Fibroblast of skin of back (primary cell): Measurements from ENCODE around the gene ADPRHL1.
"Not testable (repeated sequence)": the region's sequence is repeated elsewhere in the genome, so short reads cannot be mapped to it uniquely, and the experiment has no call there.

ENCODE experiments used
- DNase-seq: peaks from one replicate; pipeline ENCODE4 v3.0.0-alpha.2; 2013

Gene ADPRHL1

DNA sequence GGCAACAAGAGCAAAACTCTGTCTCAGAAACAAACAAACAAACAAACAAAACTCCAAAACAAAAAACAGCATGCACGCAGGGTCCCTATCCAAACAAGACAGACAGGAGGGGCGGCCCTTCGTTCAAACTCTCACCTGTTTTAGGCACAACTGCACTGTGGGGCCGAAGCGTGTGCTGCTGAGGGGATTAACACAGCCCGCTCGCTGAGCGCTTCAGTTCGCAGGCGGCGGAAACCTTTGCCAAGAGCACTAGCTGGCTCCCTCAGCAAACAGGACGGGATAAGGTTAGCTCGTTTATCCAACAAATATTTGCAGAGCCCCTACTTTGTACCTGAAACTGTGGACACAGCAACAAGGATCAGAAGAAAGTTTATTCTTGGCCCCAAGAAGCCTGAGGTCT, 1.6 kb upstream of the ADPRHL1 start:
- no peak for DNase-seq

DNA sequence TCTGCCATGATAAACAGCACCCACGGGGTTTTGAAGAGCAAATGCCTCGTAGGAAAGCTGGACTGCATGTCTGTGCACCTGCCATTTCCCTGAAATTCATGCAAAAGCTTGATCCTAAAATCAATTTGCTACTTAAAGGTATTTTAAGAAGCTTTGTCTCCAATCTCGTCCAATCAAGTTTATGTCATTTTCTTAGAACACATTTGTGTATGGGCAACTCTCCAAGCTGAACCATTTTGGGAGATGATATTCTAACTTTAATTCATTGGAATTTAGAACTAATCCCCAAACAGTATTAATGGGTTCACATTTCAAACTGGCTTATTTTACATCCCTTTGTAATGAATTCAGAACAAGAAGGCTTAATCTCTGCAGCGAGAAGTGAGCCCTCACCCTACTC, 822 bp downstream of the ADPRHL1 start:
- DNase-seq, result no peak

DNA sequence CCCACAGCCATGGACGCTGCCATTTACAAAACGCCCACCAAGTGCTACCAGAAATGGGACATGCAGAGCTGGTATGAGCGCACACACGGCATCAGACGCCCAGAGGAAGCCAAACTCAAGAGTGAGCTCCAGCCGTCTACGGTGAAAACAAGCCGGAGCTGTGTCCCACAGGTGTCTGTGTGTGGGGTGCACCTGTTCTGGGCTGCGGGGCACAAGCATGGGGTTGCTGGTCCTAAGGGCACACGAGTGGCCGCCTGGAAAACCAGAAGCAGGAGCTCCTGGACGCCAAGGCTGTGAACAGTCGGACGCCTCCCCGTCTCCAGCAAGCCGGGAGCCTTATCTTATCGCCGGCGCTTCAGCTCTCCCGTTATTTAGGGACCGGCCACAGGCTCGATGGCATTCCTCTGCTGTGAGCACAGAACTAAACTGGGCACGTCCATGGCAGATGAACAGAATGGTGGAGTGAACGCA, 1.3 kb downstream of the ADPRHL1 start:
- DNase-seq, result no peak

DNA sequence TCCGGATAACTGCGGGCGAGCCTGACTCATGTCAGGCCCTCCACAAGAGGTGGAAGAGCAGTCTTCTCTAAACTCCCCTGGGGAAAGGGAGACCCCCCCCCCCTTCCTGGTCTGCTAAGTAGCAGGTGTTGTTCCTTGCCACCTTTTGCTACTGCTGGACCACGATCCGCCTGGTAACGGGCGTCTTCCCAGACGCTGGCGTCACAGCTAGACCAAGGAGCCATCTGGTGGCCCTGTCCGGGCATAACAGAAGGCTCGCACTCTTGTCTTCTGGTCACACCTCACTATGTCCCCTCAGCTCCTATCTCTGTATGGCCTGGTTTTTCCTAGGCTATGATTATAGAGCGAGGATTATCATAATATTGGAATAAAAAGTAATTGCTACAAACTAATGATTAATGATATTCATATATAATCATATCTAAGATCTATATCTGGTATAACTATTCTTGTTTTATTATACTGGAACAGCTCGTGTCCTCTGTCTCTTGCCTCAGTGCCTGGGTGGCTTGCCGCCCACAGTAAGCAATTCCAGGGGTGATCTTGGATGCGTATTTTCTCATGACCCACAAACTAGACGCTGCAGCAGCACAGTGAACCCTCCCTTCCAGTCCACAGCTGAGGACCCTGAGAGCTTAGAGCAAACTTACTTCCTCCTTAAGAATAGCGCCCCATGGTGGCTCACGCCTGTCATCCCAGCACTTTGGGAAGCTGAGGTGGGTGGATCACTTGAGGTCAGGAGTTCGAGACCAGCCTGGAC, 2.2 kb downstream of the ADPRHL1 start:
- DNase-seq, result peak; percentile 29

DNA sequence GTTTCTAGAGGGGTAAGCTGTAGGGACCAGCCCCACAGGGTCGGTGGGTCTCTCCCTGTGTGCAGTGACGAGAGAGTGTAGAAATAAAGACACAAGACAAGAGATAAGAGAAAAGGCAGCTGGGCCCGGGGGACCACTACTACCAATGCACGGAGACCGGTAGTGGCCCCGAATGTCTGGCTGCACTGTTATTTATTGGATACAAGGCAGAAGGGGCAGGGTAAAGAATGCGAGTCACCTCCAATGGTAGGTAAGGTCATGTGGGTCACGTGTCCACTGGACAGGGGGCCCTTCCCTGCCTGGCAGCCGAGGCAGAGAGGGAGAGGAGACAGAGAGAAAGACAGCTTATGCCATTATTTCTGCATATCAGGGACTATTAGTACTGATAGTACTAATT, 2.9 kb downstream of the ADPRHL1 start:
- not testable (repeated sequence) for DNase-seq

DNA sequence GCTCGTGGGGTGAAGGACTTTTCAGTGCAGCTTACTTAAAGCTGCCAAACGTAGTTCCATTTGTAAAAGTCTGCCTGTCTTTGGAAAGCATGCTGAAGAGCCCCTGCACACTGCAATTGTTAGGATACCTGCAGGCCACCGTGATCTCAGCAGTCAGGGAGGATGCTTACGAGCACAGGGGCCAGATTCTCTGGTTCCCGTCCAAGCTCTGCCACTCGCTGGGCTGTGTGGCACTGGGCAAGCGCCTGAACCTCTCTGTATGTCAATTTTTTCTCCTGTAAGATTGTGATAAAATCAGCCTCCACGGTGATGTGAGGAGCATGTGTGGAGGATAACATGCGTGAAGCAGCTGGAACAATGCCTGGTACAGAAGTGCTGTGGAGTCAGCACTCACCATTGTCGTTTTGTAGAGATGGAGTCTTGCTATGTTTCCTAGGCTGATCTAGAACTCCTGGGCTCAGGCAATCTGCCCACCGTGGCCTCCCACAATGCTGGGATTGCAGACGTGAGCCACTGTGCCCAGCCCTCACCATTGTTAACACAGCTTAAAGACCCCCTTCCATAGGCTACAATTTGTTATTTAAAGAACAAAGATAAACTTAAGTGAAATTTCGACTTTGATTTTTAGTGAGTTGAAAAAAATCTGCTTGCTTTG, 3.5 kb downstream of the ADPRHL1 start:
- DNase-seq, result no peak

DNA sequence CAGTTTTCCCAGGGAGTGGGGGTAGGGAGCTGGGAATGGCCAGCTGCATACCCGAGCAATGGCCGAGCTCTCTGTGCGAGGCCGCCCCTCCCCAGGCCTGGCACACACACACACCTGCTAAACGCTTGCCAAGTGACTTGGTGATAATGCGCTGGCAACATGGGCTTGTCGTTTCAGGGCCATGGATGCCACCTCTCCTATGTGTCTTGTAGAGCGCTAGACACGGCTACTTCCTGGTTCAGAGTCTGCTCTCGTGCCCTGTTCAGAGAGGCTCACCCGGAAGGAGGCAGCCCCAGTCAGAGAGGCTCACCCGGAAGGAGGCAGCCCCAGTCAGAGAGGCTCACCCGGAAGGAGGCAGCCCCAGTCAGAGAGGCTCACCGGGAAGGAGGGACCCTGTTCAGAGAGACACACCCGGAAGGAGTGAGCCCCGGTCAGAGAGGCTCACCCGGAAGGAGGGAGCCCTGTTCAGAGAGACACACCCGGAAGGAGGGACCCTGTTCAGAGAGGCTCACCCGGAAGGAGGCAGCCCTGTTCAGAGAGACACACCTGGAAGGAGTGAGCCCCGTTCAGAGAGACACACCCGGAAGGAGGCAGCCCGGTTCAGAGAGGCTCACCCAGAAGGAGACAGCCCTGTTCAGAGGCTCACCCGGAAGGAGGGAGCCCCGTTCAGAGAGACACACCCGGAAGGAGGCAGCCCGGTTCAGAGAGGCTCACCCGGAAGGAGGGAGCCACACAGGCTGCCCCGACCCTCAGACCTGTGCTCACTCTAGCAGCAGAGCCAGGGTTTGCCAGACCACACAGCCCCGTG, 4.2 kb downstream of the ADPRHL1 start:
- no peak for DNase-seq

DNA sequence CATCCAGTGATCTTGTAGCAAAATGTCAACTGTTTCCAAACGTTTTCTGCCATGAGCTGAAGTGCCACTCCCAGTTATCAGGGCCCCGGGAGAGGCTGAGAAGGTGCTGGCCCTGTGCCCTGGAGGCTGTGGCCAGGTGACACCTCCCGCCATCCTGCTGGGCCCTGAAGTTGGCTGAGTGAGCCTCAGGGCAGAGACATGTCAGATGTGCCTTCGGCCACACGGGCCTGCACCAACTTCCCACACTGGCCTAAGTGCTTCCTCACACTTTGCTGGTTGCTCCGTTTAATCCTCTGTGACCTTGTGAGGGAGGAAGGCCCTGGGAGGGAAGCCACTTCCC, 4.8 kb downstream of the ADPRHL1 start:
- no peak for DNase-seq

DNA sequence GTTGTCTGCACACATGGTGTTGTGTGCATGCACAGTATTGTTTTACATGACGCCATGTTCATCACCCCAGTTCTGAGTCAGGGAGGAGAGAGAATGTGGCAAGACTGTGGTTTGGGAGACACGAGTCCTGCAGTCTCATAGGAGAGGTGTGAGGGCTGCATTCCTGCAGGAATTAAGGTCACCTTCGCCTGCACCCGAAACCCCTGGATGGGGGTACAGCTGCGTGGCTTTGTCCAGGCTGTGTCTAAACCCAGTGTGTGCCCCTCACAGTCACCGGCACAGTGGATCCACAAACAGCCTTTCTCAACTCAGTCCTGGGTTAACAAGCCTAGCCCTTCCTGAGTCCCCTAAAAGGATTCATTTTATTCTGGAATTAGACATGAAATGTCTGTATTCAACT, 5.7 kb downstream of the ADPRHL1 start:
- DNase-seq, result no peak

DNA sequence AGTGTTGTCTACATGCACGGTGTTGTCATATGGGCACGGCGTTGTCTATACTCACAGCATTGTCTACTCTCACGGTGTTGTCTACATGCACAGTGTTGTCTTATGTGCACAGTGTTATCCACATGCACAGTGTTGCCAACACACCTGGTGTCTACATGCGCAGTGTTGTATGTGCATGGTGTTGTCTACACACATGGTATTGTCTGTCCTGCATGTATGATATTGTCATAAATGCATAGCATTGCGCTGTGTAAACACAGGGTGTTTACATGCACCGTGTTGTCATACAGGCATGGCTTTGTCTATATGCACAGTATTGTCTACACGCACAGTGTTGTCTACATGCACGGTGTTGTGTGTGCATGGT, 6.8 kb downstream of the ADPRHL1 start:
- no peak for DNase-seq

DNA sequence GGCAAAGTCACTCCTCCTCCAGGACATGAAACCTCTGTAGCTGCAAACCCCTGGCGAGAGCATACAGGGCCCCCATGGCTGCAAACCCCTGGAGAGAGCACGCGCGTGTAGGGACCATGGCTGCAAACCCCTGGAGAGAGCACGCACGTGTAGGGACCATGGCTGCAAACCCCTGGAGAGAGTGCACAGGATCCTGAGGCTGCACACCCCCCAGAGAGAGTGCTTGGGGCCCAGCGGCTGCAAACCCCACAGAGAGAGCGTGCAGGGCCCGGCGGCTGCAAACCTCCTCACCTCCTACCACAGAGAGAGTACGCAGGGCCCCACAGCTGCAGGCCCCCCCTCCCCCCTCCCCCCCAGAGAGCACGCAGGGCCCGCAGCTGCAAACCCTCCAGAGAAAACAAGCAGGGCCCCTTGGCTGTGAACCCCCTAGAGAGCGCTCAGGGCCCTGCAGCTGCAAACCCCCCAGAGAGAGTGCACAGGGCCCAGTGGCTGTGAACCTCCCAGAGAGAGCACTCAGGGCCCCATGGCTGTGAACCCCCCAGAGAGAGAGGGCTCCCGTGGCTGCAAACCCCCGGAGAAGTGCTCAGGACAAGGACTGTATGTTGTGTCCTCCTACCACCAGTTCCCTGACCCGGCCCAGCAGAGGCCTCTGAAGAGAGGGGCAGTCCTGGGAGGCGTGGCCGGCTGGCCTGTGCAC, 7.3 kb downstream of the ADPRHL1 start:
- no peak for DNase-seq

DNA sequence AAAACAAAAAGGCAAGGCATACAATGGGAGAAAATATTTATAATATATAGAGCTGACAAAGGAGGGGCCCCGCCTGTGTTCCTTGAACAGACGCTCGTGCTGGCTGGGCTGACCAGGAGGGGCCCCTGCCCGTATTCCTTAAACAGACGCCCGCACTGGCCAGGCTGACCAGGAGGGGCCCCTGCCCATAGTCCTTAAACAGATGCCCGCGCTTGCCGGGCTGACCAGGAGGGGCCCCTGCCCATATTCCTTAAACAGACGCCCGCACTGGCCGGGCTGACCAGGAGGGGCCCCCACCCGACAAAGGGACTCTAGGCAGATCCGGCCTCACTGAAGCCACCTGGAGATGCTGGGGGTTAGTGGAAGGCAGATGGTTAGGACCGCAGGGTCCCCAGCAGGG, 9.3 kb downstream of the ADPRHL1 start:
- DNase-seq, result no peak

DNA sequence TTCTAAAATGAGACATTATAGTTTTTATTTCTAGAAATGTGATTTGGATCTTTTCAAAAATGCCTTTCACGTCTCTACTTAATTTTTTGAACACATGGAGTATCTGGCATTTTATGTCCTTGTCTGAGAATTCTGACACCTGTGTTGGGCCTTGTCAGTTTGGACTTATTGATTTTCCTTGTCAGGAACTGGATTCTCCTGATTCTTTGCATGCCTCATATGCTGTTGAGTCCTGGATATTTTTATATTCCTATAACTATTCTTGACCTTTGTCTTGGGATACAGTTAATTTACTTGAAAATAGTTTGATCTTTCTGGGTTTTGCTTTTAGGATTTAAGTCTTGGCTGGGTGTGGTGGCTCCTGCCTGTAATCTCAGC, 10.3 kb downstream of the ADPRHL1 start:
- DNase-seq, result no peak

DNA sequence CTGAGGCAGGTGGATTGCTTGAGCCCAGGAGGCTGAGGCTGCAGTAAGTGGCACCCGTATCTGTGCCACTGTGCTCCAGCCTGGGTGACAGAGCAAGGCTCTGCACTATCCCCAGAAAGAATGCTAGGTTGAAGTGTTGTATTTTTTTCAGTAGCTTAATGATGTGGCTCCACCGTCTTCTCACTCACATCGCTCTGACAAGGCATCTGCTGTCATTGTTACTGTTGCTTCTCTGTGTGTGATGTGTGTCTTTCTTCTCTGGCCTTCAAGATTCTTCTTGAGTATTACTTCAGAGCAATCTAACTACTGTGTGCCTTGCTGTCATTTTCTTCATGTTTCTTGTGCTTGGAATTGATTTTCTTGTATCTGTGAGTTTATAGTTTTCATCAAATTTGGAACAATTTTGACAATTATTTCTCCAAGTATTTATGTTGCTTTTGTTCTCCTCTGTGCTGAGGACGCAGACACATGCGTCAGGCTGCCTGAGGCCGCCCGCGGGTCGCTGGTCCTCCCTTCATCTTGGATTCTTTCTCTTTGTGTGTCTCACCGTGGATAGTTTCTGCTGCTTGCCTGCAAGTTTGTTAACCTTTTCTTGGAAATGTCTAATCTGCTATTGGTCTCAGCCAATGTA, 10.8 kb downstream of the ADPRHL1 start:
- DNase-seq, result no peak

DNA sequence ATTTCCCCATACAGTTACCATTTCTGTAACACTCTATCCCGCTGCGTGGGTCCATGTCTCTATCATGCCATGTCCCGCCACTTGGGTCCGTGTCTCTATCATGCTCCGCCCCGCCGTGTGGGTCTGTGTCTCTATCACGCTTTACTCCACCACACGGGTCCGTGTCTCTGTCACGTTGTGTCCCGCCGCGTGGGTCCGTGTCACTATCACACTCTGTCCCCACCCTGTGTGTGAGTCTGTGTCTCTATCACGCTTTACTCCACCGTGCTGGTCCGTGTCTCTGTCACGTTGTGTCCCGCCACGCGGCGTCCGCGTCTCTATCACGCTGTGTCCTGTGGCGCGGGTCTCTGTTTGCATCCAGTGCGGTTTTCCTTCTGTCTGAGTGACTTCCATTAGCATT, 11.6 kb downstream of the ADPRHL1 start:
- DNase-seq, result no peak

DNA sequence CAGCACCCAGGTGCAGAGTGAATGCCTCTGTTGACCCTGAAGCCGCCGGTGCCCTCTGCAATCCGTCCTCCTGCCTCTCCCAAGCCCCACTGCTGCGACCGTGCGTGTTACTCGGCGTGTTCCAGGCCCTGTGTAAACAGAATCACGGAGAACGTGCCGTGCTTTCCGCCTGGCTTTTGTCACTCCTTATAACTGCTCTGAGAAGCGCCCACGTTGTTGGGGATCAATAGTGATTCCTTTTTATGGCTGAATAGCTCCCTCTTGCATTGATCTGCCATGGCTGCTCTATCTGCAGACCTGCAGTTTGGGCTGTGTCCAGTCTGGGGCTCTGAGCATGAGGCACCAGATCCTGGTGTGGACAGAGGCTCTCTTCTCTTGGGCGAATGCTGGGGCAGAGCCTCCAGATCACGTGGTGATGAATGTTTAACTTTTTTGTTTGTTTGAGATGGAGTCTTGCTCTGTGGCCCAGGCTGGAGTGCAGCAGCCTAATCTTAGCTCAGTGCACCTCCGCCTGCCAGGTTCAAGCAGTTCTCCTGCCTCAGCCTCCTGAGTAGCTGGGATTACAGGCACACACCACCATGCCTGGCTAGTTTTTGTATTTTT, 15.8 kb downstream of the ADPRHL1 start:
- no peak for DNase-seq

DNA sequence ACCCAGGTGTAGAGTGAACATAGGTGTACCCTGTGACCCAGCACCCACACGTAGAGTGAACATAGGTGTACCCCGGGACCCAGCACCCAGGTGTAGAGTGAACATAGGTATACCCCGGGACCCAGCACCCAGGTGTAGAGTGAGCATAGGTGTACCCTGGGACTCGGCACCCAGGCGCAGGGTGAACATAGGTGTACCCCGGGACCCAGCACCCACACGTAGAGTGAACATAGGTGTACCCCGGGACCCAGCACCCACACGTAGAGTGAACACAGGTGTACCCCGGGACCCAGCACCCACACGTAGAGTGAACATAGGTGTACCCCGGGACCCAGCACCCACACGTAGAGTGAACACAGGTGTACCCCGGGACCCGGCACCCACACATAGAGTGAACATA, 16.4 kb downstream of the ADPRHL1 start:
- DNase-seq, result not testable (repeated sequence)

DNA sequence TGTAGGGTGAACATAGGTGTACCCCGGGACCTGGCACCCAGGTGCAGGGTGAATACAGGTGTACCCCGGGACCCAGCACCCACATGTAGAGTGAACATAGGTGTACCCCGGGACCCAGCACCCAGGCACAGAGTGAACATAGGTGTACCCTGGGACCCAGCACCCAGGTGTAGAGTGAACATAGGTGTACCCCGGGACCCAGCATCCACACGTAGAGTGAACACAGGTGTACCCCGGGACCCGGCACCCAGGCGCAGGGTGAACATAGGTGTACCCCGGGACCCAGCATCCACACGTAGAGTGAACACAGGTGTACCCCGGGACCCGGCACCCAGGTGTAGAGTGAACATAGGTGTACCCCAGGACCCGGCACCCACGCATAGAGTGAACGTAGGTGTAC, 17.4 kb downstream of the ADPRHL1 start:
- not testable (repeated sequence) for DNase-seq

DNA sequence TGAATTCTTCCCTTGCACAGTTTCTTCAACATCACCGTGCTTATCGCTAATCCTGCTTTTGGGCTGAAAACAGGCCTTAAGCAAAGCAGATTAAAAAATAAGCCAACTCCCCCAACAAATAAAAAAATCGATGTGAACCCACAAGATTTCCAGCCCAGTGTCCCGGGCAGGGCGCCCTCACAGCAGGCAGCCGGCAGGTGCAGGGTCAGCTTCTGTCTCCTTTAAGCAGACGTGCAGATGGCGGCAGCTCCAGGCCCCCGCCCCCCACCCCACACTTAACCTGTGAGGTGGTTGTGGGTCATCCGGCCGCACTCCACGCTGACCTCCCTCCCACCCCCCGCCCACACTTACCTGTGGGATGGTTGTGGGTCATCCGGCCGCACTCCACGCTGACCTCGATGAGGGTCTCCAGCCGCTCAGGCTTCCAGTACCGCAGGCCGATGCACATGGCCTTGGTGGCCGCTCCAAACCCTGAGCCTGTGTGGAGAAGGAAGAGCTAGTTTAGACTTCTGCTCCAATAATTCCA, 19.8 kb downstream of the ADPRHL1 start:
- no peak for DNase-seq

DNA sequence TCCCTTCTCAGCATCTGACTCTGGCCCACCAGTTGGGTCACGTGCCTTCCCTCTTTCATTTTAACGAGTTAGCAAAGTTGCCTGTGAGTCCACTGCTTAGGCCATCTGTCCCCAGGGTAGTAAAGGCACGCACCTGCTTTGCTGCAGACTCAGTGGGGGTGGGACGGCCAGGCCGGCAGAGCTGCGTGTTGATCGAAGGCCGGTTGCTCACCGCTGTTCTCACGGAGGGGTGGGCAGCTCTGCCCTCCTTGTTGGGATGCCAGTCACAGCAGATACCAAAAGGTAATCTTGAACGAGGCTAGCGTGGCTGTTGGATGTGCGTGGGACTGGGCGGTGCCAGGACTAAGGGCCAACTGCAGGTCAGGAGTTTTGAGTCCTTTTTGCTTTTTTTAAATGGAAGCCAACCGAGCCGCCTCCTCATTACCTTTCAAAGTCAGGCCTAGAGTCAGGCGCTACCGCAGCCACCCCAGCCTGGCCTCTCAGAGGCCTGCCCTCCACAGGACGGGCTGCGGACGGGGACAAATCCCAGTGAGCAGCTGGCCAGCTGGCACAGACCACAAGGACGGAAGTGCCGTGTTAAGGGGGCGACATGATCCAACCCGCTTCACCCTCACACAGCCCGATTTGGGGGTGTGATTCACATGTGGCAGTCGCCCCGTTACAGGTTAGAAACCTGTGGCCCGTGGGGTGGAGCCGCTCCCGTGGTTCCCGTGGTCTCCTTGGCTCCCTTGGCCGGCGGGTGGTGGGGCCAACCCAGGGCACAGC, 20.6 kb downstream of the ADPRHL1 start:
- DNase-seq, result no peak

DNA sequence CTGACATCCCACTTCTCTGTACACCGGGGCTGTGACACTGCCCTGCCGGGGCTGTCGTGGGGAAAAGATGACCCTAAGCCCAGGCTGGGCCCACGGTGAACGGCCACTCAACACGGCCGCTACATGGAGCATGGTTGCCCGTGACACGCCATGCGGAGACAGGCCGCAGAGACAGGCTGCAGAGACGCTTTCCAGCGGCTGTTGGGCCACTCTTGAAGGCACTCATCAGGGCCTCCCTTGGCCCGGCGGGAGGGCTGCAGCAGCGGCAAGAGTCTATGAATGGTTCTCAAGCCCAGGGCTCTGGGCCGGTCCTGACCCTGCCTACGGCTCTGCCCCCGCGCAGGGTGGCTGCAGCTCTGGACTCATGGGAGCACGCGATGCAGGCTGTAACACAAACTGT, 22.1 kb downstream of the ADPRHL1 start:
- no peak for DNase-seq
